Effector memory CD4-positive, alpha-beta T cell (primary cell): ENCODE data around the gene ASGR1.
"Not testable (repeated sequence)": the region's sequence is repeated elsewhere in the genome, so short reads cannot be mapped to it uniquely, and the experiment has no call there.

ENCODE experiments used
- DNase-seq, 3 donors: peaks; one replicate each; pipeline ENCODE4 v3.0.0-alpha.2; 2020
- H3K27ac ChIP-seq: 2 replicates; pipeline ENCODE4 v1.7.0; 2013; ENCODE audit warnings: mild to moderate bottlenecking, low read length, moderate library complexity; ENCODE audit not compliant: insufficient read depth, poor library complexity, severe bottlenecking
- H3K27me3 ChIP-seq: replicated peaks from 2 replicates; pipeline ENCODE4 v1.7.0; 2013; ENCODE audit warnings: mild to moderate bottlenecking, low read length; ENCODE audit not compliant: insufficient read depth, control insufficient read depth, poor library complexity, severe bottlenecking
- H3K36me3 ChIP-seq: 2 replicates; pipeline ENCODE4 v1.7.0; 2013; ENCODE audit warnings: mild to moderate bottlenecking, low read length, moderate library complexity; ENCODE audit not compliant: control insufficient read depth, insufficient read depth
- H3K4me1 ChIP-seq: 2 replicates; pipeline ENCODE4 v1.7.0; 2013; ENCODE audit warnings: low read length, mild to moderate bottlenecking; ENCODE audit not compliant: control insufficient read depth, insufficient read depth, poor library complexity, severe bottlenecking
- H3K4me3 ChIP-seq: 2 replicates; pipeline ENCODE4 v1.7.0; 2013; ENCODE audit warnings: low read length, low read depth, mild to moderate bottlenecking; ENCODE audit not compliant: insufficient read depth, poor library complexity, severe bottlenecking
- H3K9me3 ChIP-seq: 2 replicates; pipeline ENCODE4 v1.7.0; 2013; ENCODE audit warnings: mild to moderate bottlenecking, low read length, moderate library complexity; ENCODE audit not compliant: control insufficient read depth

The ASGR1 gene

DNA sequence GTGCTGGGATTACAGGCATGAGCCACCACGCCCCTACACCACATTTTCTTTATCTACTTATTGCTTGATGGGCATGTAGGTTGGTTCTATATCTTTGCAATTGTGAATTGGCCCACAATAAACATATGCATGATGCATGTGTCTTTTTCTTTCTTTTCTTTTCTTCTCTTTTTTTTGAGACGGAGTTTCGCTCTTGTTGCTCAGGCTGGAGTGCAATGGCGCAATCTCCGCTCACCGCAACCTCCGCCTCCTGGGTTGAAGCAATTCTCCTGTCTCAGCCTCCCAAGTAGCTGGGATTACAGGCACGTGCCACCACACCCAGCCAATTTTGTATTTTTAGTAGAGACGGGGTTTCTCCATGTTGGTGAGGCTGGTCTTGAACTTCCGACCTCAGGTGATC lies 20.7 kb downstream of the ASGR1 start:
- H3K36me3 ChIP-seq, H3K4me1 ChIP-seq, H3K27me3 ChIP-seq, H3K9me3 ChIP-seq, DNase-seq, H3K4me3 ChIP-seq, H3K27ac ChIP-seq: not testable (repeated sequence)

DNA sequence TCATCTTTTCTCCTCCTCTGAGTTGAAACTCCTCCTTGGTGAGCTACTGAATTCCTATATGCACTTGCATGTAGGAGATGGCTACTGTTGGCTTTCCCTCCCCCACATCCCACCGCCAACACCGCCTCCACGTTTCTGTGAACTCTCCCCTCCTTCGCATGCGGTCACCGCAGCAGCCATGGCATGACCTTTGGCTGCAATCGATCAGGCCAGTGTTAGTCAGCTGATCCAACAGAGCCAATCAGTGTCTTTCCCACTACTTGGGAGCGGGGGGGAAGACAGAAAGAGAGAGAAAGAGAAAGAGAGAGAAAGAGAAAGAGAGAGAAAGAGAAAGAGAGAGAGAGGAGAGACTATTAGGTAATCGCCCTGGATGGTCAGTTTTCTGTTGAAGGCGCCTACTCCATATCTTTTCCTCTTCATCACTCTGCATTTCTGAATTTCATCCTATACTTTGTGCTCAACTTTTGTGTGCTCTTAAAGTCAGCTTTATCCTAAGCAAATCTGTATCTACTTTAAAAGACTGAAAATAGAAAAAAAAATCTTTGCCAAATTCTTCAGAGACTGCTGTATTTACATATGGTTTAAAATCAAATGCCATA lies 22.7 kb downstream of the ASGR1 start:
- H3K27ac ChIP-seq, result no peak overlapping the region
- no peak for DNase-seq
- H3K9me3 ChIP-seq, result no peaks in the 10 kb centered on the region
- H3K4me1 ChIP-seq, result no peaks in the 10 kb centered on the region
- H3K4me3 ChIP-seq, result no peak overlapping the region
- H3K36me3 ChIP-seq, result no peaks in the 10 kb centered on the region
- H3K27me3 ChIP-seq, result no peaks in the 10 kb centered on the region

DNA sequence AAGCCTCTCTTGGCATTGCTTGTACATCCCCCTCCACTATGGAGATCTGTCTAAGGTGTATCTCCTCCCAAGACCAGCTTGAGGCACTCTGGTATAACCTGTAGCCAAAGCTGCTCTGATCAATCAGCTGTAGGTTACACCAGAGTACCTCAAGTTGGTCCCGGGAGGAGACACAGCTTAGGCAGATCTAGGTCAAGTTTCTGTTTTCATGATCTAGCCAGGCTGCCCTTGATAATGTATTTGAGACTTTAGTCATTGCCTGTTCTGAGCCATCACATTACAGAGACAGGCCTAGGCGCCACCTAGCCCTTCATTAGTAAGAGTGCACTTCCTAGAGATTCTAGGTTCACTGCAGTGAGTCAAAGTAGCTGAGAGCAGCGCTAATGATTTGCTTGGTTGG lies 31.4 kb downstream of the ASGR1 start:
- DNase-seq, result no peak
- no peaks in the 10 kb centered on the region for H3K9me3 ChIP-seq
- H3K4me1 ChIP-seq, result no peaks in the 10 kb centered on the region
- H3K4me3 ChIP-seq, result no peak overlapping the region
- no peak overlapping the region for H3K27ac ChIP-seq
- H3K27me3 ChIP-seq, result no peaks in the 10 kb centered on the region
- H3K36me3 ChIP-seq, result no peaks in the 10 kb centered on the region

DNA sequence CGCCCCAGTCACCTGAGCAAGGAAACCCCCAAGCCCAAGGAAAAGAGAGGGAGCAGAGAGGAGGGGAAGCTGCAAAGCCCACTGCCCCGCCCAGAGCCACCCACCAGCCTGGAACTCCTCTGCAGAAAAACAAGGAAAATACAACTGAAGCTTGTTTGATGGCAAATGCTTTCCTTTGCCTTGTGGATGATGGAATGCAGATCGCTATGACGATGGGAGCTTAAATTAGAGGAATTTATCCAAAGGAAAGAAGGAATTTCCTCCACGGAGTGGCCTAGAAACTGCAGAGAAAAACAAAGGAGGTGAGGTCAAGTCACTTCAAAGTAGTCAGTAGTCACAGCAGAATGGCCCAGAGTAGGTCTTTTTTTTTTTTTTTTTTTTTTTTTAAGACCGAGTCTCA lies 33.1 kb downstream of the ASGR1 start:
- no peaks in the 10 kb centered on the region for H3K36me3 ChIP-seq
- no peaks in the 10 kb centered on the region for H3K4me1 ChIP-seq
- no peaks in the 10 kb centered on the region for H3K9me3 ChIP-seq
- no peak for DNase-seq
- H3K27ac ChIP-seq, result no peak overlapping the region
- no peak overlapping the region for H3K4me3 ChIP-seq
- H3K27me3 ChIP-seq, result no peaks in the 10 kb centered on the region

DNA sequence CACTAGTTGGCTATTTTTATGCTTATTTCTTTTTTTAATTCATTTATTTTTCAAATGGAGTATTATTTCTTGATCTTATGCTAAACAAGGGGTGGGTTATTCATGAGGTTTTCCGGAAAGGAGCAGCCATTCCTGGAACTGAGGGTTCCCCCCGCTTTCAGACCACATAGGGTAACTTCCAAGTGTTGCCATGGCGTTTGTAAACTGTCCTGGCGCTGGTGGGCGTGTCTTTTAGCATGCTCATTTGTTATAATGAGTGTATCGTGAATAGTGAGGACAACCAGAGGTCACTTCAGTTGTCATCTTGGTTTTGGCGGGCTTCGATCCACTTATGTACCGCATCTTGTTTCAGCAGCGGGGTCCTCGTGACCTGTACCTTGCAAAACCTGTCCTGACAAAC lies 35.0 kb downstream of the ASGR1 start:
- Histone ChIP-seq H3K27me3 (no peaks in the 10 kb centered on the region), H3K4me1 (no peaks in the 10 kb centered on the region), H3K27ac (no peak overlapping the region), H3K9me3 (no peaks in the 10 kb centered on the region), H3K36me3 (no peaks in the 10 kb centered on the region), H3K4me3 (no peak overlapping the region)
- DNase-seq, result no peak

DNA sequence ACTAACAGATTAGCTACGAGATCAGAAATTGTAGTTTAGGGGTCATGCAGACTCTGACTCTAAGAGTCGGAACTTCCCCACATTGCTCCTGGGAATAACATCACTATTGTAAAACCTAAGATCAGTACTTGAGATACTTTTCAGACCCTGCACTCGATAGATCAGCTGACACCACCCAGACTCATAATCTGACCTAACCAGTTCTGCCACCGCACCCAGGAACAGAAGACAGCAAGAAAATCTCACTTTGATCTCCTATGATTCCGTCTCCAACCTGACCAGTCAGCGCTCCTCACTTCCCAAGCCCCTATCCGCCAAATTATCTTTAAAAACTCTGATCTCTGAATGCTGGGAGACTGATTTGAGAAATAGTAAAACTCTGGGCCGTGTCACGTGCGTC lies 37.3 kb downstream of the ASGR1 start:
- Histone ChIP-seq H3K27ac (no peak overlapping the region), H3K9me3 (no peaks in the 10 kb centered on the region), H3K36me3 (no peaks in the 10 kb centered on the region), H3K27me3 (no peaks in the 10 kb centered on the region), H3K4me3 (no peak overlapping the region), H3K4me1 (no peaks in the 10 kb centered on the region)
- DNase-seq, result no peak

DNA sequence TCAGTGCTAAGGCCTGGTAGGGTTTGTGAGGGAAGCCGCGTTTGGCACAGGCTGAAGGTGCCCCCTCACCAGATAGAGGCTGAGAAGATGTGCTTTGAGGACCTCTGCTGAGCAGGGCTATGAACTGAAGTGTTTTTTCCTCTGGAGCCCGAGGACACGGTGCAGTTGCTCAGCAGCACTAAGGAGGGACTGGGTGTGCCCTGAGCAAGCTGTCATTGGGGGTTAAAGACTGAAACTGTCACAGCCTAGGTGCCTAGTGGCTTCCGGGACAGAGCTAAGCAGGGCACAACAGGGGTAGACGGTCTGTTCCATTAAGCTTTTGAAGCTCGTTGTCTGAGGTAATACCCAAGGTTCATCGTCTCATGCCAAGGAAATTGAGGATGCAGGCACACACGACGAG lies 39.8 kb downstream of the ASGR1 start:
- Histone ChIP-seq H3K36me3 (no peaks in the 10 kb centered on the region), H3K4me3 (no peak overlapping the region), H3K27me3 (no peaks in the 10 kb centered on the region), H3K27ac (no peak overlapping the region), H3K4me1 (no peaks in the 10 kb centered on the region), H3K9me3 (no peaks in the 10 kb centered on the region)
- DNase-seq, result no peak

DNA sequence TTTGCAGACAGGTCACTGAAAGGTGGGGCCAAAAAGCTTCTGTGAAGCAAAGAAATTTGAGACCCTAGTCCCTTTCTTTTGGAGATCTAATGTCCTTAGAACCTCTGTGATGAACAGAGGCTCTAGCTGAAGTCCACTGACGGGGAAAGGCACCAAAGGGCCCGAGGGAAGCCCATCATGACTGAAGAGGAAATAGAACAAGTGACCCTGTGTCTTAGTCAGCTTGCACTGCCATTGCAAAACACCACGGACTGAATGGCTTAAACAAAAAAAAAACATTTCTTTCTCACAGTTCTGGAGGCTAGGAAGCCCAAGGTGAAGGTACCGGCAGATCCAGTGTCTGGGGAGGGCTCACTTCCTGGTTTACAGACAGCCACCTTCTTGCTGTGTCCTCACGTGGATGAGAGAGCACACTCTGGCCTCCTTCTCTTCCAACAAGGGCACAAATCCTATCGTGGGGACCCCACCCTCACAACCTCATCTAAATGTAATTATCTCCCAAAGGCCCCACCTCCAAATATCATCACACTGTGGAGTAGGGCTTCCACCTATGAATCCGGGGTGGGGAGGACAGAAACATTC lies 40.3 kb downstream of the ASGR1 start:
- no peaks in the 10 kb centered on the region for H3K4me1 ChIP-seq
- no peaks in the 10 kb centered on the region for H3K27me3 ChIP-seq
- no peaks in the 10 kb centered on the region for H3K9me3 ChIP-seq
- H3K4me3 ChIP-seq, result no peak overlapping the region
- no peak overlapping the region for H3K27ac ChIP-seq
- no peaks in the 10 kb centered on the region for H3K36me3 ChIP-seq
- no peak for DNase-seq

DNA sequence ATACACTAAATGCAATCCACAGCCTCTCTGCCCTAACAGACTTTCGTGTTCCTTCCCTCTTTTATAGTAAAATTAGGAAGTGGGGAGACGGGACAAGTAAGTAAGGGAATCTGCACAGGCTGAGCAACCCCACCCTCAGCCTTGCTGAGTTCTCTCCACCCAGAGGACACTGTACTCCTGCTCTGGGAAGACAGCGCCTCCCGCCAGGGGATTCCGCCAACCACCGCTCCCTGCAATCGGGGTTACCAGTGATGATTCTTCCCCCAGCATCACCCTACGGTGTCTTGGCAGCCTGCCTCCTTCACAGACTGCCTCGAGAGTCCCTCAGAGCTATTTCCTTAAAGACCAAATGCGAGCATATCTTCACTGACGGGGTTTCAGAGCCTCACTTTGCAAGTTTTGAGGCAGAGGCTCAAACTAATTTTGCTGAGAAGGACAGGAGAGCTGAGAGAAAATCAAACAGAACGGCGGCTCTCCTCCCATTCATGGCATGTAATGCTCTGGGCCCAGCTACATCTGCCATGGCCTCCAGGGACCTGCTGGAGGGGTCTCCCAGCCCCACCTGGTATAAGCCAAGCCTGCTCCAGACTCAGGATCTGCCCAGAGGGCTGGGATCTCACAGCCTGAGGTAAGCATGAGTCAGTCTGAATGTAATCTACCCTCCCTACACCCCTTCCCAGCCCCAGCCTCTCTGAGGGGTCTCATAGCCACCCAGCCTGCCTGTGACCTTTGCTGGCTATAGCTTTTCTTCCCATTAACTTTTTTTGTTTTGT lies 41.8 kb downstream of the ASGR1 start:
- Histone ChIP-seq H3K9me3 (no peaks in the 10 kb centered on the region), H3K4me3 (no peak overlapping the region), H3K27ac (no peak overlapping the region), H3K27me3 (no peaks in the 10 kb centered on the region), H3K36me3 (no peaks in the 10 kb centered on the region), H3K4me1 (peaks cover 10% of the 10 kb centered on the region)
- no peak for DNase-seq

DNA sequence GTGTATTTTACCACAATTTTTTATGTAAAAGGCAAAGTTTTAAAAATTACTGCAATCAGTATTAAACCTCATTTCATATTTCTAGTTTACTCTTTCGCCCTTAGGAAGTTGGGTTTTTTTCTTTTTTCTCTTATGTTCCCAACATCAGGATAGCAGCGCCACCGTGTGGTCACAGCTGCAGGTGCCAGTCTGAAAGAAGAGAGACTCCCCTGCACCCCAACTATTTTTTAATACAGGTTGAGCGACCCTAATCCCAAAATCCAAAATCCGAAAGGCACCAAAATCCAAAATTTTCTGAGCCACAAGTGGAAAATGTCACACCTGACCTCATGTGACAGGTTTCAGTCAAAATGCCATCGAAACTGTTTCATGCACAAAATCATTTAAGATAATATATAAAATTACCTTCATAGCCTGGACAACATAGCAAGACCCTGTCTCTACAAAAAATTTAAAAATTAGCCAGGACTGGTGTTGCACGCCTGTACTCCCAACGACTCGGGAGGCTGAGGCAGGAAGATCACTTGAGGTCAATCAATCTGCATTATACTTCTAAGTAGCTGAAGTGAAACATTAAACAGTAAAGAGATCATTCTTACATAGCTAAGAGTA lies 42.8 kb downstream of the ASGR1 start:
- H3K27me3 ChIP-seq, result no peaks in the 10 kb centered on the region
- no peaks in the 10 kb centered on the region for H3K36me3 ChIP-seq

More for the DNA sequence above, 42.8 kb downstream of the ASGR1 start:
- H3K9me3 ChIP-seq, result no peaks in the 10 kb centered on the region
- no peak overlapping the region for H3K4me3 ChIP-seq
- peaks cover 10% of the 10 kb centered on the region for H3K4me1 ChIP-seq
- H3K27ac ChIP-seq, result no peak overlapping the region
- DNase-seq, result peak; percentile 48 to 70 (median 52)
